ENCODE measurements around the gene CACNA1S. TPM values are rescaled to one million over a fixed set of nuclear protein-coding genes. Genes with fewer than 3 reads are reported as not detected.

Gene CACNA1S
- total RNA-seq, 4 donors from 2014 or later = 0.07 TPM; not detected in 3

GRCh38 chr1:201100169-201100930, 11.9 kb downstream of the CACNA1S start:
- intact Hi-C loops (cut with DNase I; ENCODE audit: low total_unique reads) = no loop called here
- H3K27me3 ChIP-seq = no peaks in the 10 kb centered on the region
- H3K9me3 ChIP-seq = no peaks in the 10 kb centered on the region
- H3K36me3 ChIP-seq = no peaks in the 10 kb centered on the region
- H3K27ac ChIP-seq = no peak overlapping the region
- TF ChIP-seq CTCF (IDR thresholded peaks at IDR 0.05) (no peak), POLR2A (IDR thresholded peaks at IDR 0.05) (no peak)
- no peak overlapping the region for H3K4me3 ChIP-seq
- no peaks in the 10 kb centered on the region for H3K4me1 ChIP-seq
- no peak for DNase-seq

GRCh38 chr1:201098992-201099677, 13.1 kb downstream of the CACNA1S start:
- no peak for DNase-seq
- Histone ChIP-seq H3K4me1 (no peaks in the 10 kb centered on the region), H3K36me3 (no peaks in the 10 kb centered on the region), H3K9me3 (no peaks in the 10 kb centered on the region), H3K27me3 (no peaks in the 10 kb centered on the region), H3K27ac (no peak overlapping the region), H3K4me3 (no peak overlapping the region)
- intact Hi-C loops (cut with DNase I; ENCODE audit: low total_unique reads) = no loop called here
- TF ChIP-seq CTCF (IDR thresholded peaks at IDR 0.05) (no peak), POLR2A (IDR thresholded peaks at IDR 0.05) (no peak)

- no peak overlapping the region for H3K27ac ChIP-seq
- TF ChIP-seq POLR2A (IDR thresholded peaks at IDR 0.05) (no peak), CTCF (IDR thresholded peaks at IDR 0.05) (no peak)
- H3K27me3 ChIP-seq = no peaks in the 10 kb centered on the region
- no peak overlapping the region for H3K4me3 ChIP-seq
- DNase-seq = no peak
- H3K9me3 ChIP-seq = no peaks in the 10 kb centered on the region
- intact Hi-C loops (cut with DNase I; ENCODE audit: low total_unique reads) = no loop called here
- H3K36me3 ChIP-seq = no peaks in the 10 kb centered on the region
- H3K4me1 ChIP-seq = no peaks in the 10 kb centered on the region
These were observed 15.0 kb downstream of the CACNA1S start for GRCh38 chr1:201096977-201097856.

- Histone ChIP-seq H3K36me3 (no peaks in the 10 kb centered on the region), H3K4me1 (no peaks in the 10 kb centered on the region), H3K27me3 (no peaks in the 10 kb centered on the region), H3K9me3 (no peaks in the 10 kb centered on the region), H3K27ac (no peak overlapping the region), H3K4me3 (no peak overlapping the region)
- DNase-seq = no peak
- TF ChIP-seq CTCF (IDR thresholded peaks at IDR 0.05) (no peak), POLR2A (IDR thresholded peaks at IDR 0.05) (no peak)
- intact Hi-C loops (cut with DNase I; ENCODE audit: low total_unique reads) = no loop called here
These were observed 16.2 kb downstream of the CACNA1S start for GRCh38 chr1:201096041-201096461.
